SK-N-MC (cell line): ENCODE data around the gene CASQ2.
A peak's percentile ranks its signal among the peaks of the same experiment; 100 is the strongest.
"Not testable (repeated sequence)": the region's sequence is repeated elsewhere in the genome, so short reads cannot be mapped to it uniquely, and the experiment has no call there.

Source experiments
- DNase-seq: peaks from one replicate; pipeline ENCODE4 v3.0.0-alpha.2; 2011; ENCODE audit warnings: low read depth, low spot score
- H3K27ac ChIP-seq: fragments of 200-600 bp; sonication (generic); 2 replicates; pipeline ENCODE4 v1.5.1; 2016; ENCODE audit warnings: mixed run types
- H3K36me3 ChIP-seq: fragments of 200-600 bp; sonication (generic); 2 replicates; pipeline ENCODE4 v1.6.1; 2017; ENCODE audit warnings: antibody characterized with exemption, low read length, mixed read lengths; ENCODE audit not compliant: insufficient read depth
- H3K4me3 ChIP-seq: fragments of 200-600 bp; sonication (generic); 2 replicates; pipeline ENCODE4 v1.5.1; 2016
- H3K9ac ChIP-seq: fragments of 200-600 bp; sonication (generic); 2 replicates; pipeline ENCODE4 v1.8.0; 2017; ENCODE audit warnings: mixed run types, mixed read lengths; ENCODE audit not compliant: insufficient read length
- H3K9me3 ChIP-seq: fragments of 200-600 bp; sonication (generic); 2 replicates; pipeline ENCODE4 v1.6.1; 2017; ENCODE audit warnings: low read depth, mild to moderate bottlenecking, antibody characterized with exemption, low read length, moderate library complexity, mixed read lengths
- EZH2 ChIP-seq: fragments of 200-600 bp; sonication (generic); IDR thresholded peaks from one replicate; pipeline ENCODE4 v1.6.1; 2017; ENCODE audit warnings: antibody characterized with exemption
- FOXP2 ChIP-seq: optimal IDR thresholded peaks from 2 replicates; pipeline ENCODE3; 2011; ENCODE audit warnings: mild to moderate bottlenecking, moderate library complexity; ENCODE audit not compliant: insufficient read depth; ENCODE audit errors: extremely low read length, control extremely low read depth
- POLR2AphosphoS5 ChIP-seq: IDR thresholded peaks from 2 replicates; pipeline ENCODE4 v1.6.1; 2012; ENCODE audit warnings: mild to moderate bottlenecking, low read depth, low read length, borderline replicate concordance

The CASQ2 gene

GRCh38 chr1:115790846-115791245 lies 22.3 kb upstream of the CASQ2 start:
- Histone ChIP-seq H3K9ac (no peak overlapping the region), H3K9me3 (peaks cover 3% of the 10 kb centered on the region; the same call in 1 of the 2 replicates), H3K36me3 (no peaks in the 10 kb centered on the region), H3K27ac (no peak overlapping the region), H3K4me3 (no peak overlapping the region)
- DNase-seq: no peak
- no peak for TF ChIP-seq FOXP2
- TF ChIP-seq POLR2AphosphoS5: no peak
- TF ChIP-seq EZH2: no peak

- DNase-seq: no peak
- Histone ChIP-seq H3K9me3 (peaks cover 3% of the 10 kb centered on the region; the same call in 1 of the 2 replicates), H3K4me3 (no peak overlapping the region), H3K36me3 (no peaks in the 10 kb centered on the region), H3K9ac (no peak overlapping the region), H3K27ac (no peak overlapping the region)
- TF ChIP-seq FOXP2 (no peak), EZH2 (no peak), POLR2AphosphoS5 (no peak)
Measured at GRCh38 chr1:115790356-115790755, 21.8 kb upstream of the CASQ2 start.

GRCh38 chr1:115783311-115783710 lies 14.8 kb upstream of the CASQ2 start:
- DNase-seq: no peak
- no peak overlapping the region for H3K9ac ChIP-seq
- H3K27ac ChIP-seq: no peak overlapping the region
- H3K9me3 ChIP-seq: peaks cover 3% of the 10 kb centered on the region; the same call in 1 of the 2 replicates
- H3K36me3 ChIP-seq: no peaks in the 10 kb centered on the region
- no peak overlapping the region for H3K4me3 ChIP-seq
- no peak for TF ChIP-seq POLR2AphosphoS5
- no peak for TF ChIP-seq EZH2
- TF ChIP-seq FOXP2: no peak

DNA sequence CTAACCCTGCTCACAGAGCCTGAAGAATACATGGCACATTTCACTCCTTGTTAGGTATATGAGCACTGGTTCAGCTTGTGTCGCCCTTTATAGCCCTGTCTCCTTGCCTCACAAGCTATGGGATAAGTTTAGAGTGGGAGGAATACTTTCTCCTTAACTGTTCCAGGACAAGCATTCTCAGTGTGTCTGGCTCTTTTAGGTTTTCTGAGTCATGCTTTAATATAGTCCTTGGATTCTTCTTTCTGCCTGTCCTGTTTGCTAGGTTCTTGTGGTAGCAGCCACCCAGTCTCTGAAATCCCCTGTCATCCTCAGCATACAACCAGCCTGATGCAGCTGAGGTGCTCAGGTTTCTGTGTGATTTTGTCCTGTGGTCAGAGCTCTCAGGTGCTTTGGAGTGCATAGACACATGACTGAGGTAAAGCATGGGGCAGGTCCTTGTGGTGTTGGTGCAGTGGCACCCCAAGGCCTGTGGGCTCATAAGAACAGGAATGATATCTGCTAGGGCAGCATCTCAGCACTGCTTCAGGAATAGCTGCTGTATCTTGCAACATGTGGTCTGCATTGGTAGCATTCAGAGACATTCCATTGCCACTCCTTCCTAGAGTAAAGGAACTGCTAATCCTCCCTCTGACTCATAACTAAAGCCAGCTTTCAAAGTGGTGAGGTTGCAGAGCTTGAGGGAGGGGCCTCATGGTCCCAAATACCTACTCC lies 14.2 kb upstream of the CASQ2 start:
- Histone ChIP-seq H3K27ac (0 out of 2 replicates have a peak overlapping the region, but pooled peaks have one; percentile 3), H3K36me3 (no peaks in the 10 kb centered on the region), H3K4me3 (no peak overlapping the region), H3K9me3 (no peaks in the 10 kb centered on the region; the same call in 1 of the 2 replicates), H3K9ac (no peak overlapping the region)
- DNase-seq: no peak
- no peak for TF ChIP-seq EZH2
- TF ChIP-seq POLR2AphosphoS5: no peak
- TF ChIP-seq FOXP2: no peak

- 0 out of 2 replicates have a peak overlapping the region, but pooled peaks have one; percentile 3 for H3K27ac ChIP-seq
- H3K36me3 ChIP-seq: no peaks in the 10 kb centered on the region
- no peak for DNase-seq
- TF ChIP-seq EZH2: no peak
- no peaks in the 10 kb centered on the region for H3K9me3 ChIP-seq
- no peak overlapping the region for H3K9ac ChIP-seq
- 0 out of 2 replicates have a peak overlapping the region, but pooled peaks have one; percentile 15 for H3K4me3 ChIP-seq
Measured at GRCh38 chr1:115781851-115782250, 13.3 kb upstream of the CASQ2 start.

DNA sequence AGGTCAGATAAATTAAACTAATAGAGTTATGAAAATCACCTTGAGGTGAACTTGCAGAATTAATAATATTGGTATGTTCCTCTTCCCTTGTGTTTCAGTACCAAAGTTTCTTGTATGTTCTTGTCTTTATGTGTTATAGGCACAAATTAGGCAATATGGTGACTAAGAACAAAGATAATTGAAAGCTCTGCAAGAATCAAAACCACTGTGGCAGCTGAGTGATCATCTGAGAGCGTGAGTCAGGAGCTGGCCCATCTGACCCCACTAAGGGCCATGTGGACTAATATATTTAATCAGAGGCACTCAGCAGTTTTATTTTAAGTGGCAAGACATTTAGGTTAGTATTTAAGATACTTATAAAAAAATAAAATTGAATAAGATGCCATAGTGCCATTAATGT lies 12.8 kb upstream of the CASQ2 start:
- no peaks in the 10 kb centered on the region for H3K36me3 ChIP-seq
- TF ChIP-seq FOXP2 (no peak), POLR2AphosphoS5 (no peak), EZH2 (no peak)
- no peak overlapping the region for H3K4me3 ChIP-seq
- no peak overlapping the region for H3K27ac ChIP-seq
- DNase-seq: no peak
- no peak overlapping the region for H3K9ac ChIP-seq
- H3K9me3 ChIP-seq: no peaks in the 10 kb centered on the region

- not testable (repeated sequence) for H3K36me3 ChIP-seq, H3K27ac ChIP-seq, H3K9me3 ChIP-seq, H3K4me3 ChIP-seq, DNase-seq, H3K9ac ChIP-seq
Measured at GRCh38 chr1:115780655-115781054, 12.1 kb upstream of the CASQ2 start.

GRCh38 chr1:115779075-115779474 lies 10.6 kb upstream of the CASQ2 start:
- not testable (repeated sequence) for DNase-seq, H3K36me3 ChIP-seq, H3K27ac ChIP-seq, H3K9ac ChIP-seq, H3K9me3 ChIP-seq, H3K4me3 ChIP-seq

DNA sequence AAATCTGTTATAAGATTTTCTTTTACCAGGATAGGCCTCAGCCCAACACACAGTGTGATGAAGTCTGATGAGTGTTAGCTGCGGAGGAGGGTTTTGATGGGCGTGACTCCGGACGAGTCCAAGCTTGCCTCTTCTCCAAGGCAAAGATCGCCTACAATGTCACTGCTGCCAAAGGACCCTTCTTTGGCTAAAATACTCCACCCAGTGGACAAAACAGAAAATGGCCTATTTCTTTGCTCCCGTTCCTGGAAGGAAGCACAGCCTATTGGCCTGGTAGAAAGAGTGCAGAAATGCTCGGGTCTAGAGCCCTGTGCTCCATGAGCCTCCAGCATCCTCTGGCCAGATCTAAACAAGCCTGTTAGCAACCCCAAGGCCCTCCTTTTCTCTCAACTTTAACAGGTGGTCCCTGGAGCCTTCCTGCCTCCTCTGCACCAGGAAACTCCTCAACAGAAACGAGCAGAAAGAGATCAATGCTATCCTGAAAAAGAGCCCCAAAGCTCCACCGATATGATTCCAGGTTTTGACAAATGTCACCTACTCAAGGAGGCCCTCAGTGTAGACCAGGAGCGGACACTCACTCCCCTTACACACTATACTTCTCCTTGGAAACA lies 3.4 kb upstream of the CASQ2 start:
- Histone ChIP-seq H3K27ac (no peak overlapping the region), H3K36me3 (no peaks in the 10 kb centered on the region), H3K4me3 (no peak overlapping the region)

More for the DNA sequence above, 3.4 kb upstream of the CASQ2 start:
- Histone ChIP-seq H3K9ac (no peak overlapping the region), H3K9me3 (no peaks in the 10 kb centered on the region)
- DNase-seq: no peak
- TF ChIP-seq FOXP2 (no peak), POLR2AphosphoS5 (no peak), EZH2 (no peak)
